Omental fat pad (tissue), 4 donors: ENCODE results near the gene PID1. TPM values are rescaled to one million over a fixed set of nuclear protein-coding genes. Genes with fewer than 3 reads are reported as not detected.

Experiments
- ATAC-seq: fragments of 150-250 bp; one replicate; pipeline ENCODE4 v1.9.1; 2016; ENCODE audit warnings: mild to moderate bottlenecking, moderate library complexity; ENCODE audit not compliant: low FRiP score
- DNase-seq: peaks from one replicate; pipeline ENCODE4 v3.0.0-alpha.2; 2019; ENCODE audit warnings: low spot score
- total RNA-seq, 4 donors: library from RNA; depleted of rRNA; stranded (reverse); fragments of >200 nt; gene quantifications; one replicate each; pipeline ENCODE4 v1.1.0, GENCODE V29; 2016
- TF ChIP-seq, protein P1 (sequence below), 3 donors: fragments of 450-650 bp; IDR thresholded peaks; one replicate each; pipeline ENCODE4 v1.5.1; 2016 to 2017; ENCODE audit warnings: antibody characterized with exemption in 3 of 3, mild to moderate bottlenecking in 3 of 3, moderate library complexity in 2 of 3

The PID1 gene
- total RNA-seq, 4 donors from 2014 or later, result 20.7 to 98.7 (median 59.1) TPM

GRCh38 chr2:229230256-229230655 lies 40.8 kb downstream of the PID1 start:
- DNase-seq (no peak), ATAC-seq (no peak)
- TF ChIP-seq, protein P1, sequence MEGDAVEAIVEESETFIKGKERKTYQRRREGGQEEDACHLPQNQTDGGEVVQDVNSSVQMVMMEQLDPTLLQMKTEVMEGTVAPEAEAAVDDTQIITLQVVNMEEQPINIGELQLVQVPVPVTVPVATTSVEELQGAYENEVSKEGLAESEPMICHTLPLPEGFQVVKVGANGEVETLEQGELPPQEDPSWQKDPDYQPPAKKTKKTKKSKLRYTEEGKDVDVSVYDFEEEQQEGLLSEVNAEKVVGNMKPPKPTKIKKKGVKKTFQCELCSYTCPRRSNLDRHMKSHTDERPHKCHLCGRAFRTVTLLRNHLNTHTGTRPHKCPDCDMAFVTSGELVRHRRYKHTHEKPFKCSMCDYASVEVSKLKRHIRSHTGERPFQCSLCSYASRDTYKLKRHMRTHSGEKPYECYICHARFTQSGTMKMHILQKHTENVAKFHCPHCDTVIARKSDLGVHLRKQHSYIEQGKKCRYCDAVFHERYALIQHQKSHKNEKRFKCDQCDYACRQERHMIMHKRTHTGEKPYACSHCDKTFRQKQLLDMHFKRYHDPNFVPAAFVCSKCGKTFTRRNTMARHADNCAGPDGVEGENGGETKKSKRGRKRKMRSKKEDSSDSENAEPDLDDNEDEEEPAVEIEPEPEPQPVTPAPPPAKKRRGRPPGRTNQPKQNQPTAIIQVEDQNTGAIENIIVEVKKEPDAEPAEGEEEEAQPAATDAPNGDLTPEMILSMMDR (IDR thresholded peaks at IDR 0.05), result no peak

DNA sequence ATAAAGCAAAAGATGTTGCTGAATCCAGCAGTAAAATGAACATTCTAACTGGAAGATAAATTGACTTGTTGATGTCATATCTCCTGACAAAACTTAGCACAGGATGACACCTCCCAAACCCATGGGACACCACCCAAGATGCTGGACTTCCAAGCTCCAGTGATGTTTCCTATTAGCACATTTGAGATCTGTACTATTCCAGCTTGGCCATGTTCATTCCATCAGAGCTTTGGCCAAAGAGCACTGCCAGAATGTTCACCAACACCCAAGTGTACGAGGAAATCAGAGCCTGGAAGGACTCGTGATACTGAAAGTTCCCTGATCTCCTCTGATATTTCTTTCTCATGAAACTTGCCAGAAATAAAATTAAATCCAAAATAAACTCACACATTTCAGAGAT lies 44.7 kb downstream of the PID1 start:
- TF ChIP-seq, protein P1 (IDR thresholded peaks at IDR 0.05), result no peak
- ATAC-seq (no peak), DNase-seq (no peak)

GRCh38 chr2:229223107-229223506 lies 48.0 kb downstream of the PID1 start:
- DNase-seq, result no peak
- TF ChIP-seq, protein P1 (IDR thresholded peaks at IDR 0.05), result no peak
- no peak for ATAC-seq

DNA sequence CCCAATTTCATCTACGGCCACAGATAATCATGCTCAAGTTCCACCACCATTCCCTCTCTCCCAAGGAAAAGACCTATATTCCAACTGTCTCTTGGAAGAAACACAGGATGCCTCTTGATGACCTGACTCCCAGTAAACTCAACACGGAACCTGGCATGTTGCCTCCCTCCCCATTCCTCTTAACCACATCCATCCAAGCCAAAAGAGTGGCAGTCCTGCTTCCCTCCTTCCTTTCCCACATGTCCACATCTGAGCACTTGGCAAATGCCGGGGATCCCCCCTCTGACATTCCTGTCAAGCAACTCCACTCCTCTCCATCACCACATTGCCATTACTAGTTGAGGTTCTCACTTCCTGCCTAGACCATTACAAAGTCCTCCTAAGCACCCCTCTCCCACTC lies 49.4 kb downstream of the PID1 start:
- TF ChIP-seq, protein P1 (IDR thresholded peaks at IDR 0.05), result no peak
- ATAC-seq, result no peak
- DNase-seq, result no peak

DNA sequence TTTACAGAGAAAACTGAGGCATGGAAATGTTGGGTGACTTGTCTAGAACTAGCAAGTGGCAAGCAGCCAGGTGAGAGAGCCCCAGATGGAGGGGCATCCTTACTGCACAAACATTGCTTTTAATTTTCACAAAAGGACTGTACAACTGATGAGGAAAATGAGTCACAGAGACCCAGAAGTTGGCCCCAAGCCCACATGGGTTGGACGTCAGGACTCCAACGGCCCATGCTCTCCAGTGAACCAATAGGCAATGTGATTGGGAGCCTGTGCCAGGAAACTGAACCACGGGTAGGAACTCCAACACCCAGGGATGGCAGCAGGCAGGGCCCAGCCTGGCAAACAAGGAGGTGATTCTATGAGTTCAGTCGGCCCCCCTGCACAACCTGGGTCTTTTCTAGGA lies 50.8 kb downstream of the PID1 start:
- ATAC-seq (no peak), DNase-seq (no peak)
- TF ChIP-seq, protein P1 (IDR thresholded peaks at IDR 0.05), result no peak

- TF ChIP-seq, protein P1 (IDR thresholded peaks at IDR 0.05), result no peak
- ATAC-seq (no peak), DNase-seq (no peak)
Measured at GRCh38 chr2:229218329-229218921, 52.7 kb downstream of the PID1 start.

- TF ChIP-seq, protein P1 (IDR thresholded peaks at IDR 0.05), result no peak
- ATAC-seq (no peak), DNase-seq (no peak)
Measured at GRCh38 chr2:229212241-229212640, 58.8 kb downstream of the PID1 start.
